Measurements from ENCODE around the gene CXADR. TPM values are rescaled to one million over a fixed set of nuclear protein-coding genes. Genes with fewer than 3 reads are reported as not detected.

Gene CXADR
- total RNA-seq, 4 donors from 2014 or later, result 87.7 to 123 (median 112) TPM

DNA sequence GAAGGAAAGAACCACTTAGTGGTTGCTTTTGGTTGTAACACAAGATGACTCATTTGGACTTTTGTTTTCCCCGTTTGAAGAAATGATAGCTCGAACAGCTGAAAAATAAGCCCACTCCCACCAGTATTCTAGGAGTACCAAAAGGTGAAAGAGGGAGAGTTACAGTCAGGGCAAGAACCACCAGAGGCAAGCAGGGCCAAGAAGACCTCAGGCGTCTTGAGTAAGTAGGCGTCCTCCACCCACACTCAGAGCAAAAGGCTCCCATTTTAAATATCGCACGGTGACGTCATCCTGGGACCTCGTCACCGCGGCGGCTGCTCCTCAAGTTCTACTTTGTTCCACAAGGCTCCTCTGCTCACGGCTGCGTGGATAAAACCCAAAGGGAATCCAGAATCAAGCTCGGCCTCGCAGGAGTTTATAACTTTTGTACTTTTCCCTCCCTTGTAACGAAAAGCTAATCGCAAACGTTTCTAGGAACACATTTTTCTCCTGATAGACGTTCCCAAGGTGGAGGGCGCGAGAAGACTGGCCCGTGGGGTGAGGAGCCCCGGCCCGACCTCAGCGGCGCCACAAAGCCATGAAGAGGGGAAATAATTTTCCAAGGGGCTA is 98.7 kb downstream of the CXADR start:
- Histone ChIP-seq H3K4me3 (peak overlapping the region; percentile 98), H3K27ac (peak overlapping the region; percentile 97), H3K4me1 (peaks cover 31% of the 10 kb centered on the region), H3K36me3 (no peaks in the 10 kb centered on the region), H3K9me3 (no peaks in the 10 kb centered on the region), H3K27me3 (no peaks in the 10 kb centered on the region)
- TF ChIP-seq EP300 (IDR thresholded peaks at IDR 0.05) (no peak), POLR2AphosphoS5 (IDR thresholded peaks at IDR 0.05) (peak in 2 of 3 donors; percentile 33 to 54), POLR2A (IDR thresholded peaks at IDR 0.05) (peak in 1 of 2 donors; percentile 54)
- TF ChIP-seq, protein P1, sequence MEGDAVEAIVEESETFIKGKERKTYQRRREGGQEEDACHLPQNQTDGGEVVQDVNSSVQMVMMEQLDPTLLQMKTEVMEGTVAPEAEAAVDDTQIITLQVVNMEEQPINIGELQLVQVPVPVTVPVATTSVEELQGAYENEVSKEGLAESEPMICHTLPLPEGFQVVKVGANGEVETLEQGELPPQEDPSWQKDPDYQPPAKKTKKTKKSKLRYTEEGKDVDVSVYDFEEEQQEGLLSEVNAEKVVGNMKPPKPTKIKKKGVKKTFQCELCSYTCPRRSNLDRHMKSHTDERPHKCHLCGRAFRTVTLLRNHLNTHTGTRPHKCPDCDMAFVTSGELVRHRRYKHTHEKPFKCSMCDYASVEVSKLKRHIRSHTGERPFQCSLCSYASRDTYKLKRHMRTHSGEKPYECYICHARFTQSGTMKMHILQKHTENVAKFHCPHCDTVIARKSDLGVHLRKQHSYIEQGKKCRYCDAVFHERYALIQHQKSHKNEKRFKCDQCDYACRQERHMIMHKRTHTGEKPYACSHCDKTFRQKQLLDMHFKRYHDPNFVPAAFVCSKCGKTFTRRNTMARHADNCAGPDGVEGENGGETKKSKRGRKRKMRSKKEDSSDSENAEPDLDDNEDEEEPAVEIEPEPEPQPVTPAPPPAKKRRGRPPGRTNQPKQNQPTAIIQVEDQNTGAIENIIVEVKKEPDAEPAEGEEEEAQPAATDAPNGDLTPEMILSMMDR (IDR thresholded peaks at IDR 0.05), result no peak
- peak; percentile 91 to 93 for DNase-seq (ENCODE audit: low spot score in 2 of 2)
- 0% methylated on average over 18 of the region's 26 CpGs for WGBS

GRCh38 chr21:17612023-17612564 is 99.3 kb downstream of the CXADR start:
- TF ChIP-seq POLR2A (IDR thresholded peaks at IDR 0.05) (no peak), EP300 (IDR thresholded peaks at IDR 0.05) (no peak)
- Histone ChIP-seq H3K9me3 (no peaks in the 10 kb centered on the region), H3K36me3 (no peaks in the 10 kb centered on the region), H3K4me3 (peak overlapping the region; percentile 98), H3K27me3 (no peaks in the 10 kb centered on the region), H3K4me1 (peaks cover 31% of the 10 kb centered on the region), H3K27ac (peak overlapping the region; percentile 97)
- 5% methylated on average over 4 of the region's 50 CpGs for WGBS
- peak; percentile 76 to 83 for DNase-seq (ENCODE audit: low spot score in 2 of 2)

DNA sequence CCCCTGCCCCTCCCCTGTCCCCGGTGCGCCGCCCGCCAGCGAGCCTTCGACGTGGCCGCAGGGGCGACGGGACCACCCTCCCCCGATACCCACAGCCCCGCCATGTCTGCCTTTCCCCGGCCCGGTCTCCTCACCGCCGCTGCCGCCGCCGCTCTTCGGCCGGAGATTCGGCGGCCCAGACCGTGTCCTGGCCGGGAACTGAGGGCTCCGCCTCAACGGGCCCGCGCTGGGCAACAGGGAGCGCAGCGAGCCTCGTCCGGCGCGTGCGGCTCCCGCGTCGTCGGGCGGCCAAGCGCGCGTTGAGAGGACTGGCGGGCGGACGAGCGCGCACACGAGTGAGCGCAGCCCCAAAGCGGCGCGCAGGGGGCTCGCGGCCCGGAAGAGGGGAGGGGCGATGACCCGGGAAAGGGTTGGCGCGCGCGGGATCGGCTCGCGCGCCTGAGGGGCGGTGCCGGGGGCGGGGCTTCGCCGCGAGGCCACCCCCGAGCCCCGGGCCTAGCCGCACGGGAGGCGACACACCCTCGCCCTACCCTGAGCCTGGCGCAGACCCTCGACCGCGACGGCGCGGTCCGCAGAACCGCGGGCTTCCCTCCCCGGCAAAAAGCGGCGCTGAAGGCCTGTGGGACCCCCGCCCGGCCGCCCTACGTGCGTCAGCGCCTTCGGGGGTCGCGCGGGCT is 99.9 kb downstream of the CXADR start, which contains the start of gene BTG3:
BTG3 (minus strand) TSS at position 337 of the 677 bp plus-strand sequence. CDS start 3,757 bp downstream, outside the sequence.
- Histone ChIP-seq H3K27me3 (no peaks in the 10 kb centered on the region), H3K4me1 (peaks cover 31% of the 10 kb centered on the region), H3K27ac (peak within 1 kb of the TSS; percentile 97), H3K4me3 (peak within 1 kb of the TSS; percentile 98), H3K36me3 (no peaks in the 10 kb centered on the region), H3K9me3 (no peaks in the 10 kb centered on the region)
- peak; percentile 79 to 81 for DNase-seq (ENCODE audit: low spot score in 2 of 2)
- TF ChIP-seq POLR2A (IDR thresholded peaks at IDR 0.05) (peak; percentile 74 to 97), POLR2AphosphoS5 (IDR thresholded peaks at IDR 0.05) (peak; percentile 56 to 90 (median 74))
- TF ChIP-seq, protein P1 (IDR thresholded peaks at IDR 0.05), result no peak
- WGBS, result 4% methylated on average over 33 of the region's 102 CpGs

GRCh38 chr21:17613242-17613676 is 100.4 kb downstream of the CXADR start:
- peak in 1 of 2 donors; percentile 77 for DNase-seq (ENCODE audit: low spot score in 2 of 2)
- peak overlapping the region; percentile 98 for H3K4me3 ChIP-seq
- peak overlapping the region; percentile 97 for H3K27ac ChIP-seq
- 23% methylated on average over 13 of the region's 16 CpGs for WGBS
- H3K9me3 ChIP-seq, result no peaks in the 10 kb centered on the region
- no peak for TF ChIP-seq POLR2AphosphoS5 (IDR thresholded peaks at IDR 0.05)
- TF ChIP-seq, protein P1 (IDR thresholded peaks at IDR 0.05), result no peak
- TF ChIP-seq EP300 (IDR thresholded peaks at IDR 0.05), result no peak
- TF ChIP-seq POLR2A (IDR thresholded peaks at IDR 0.05), result no peak
- H3K27me3 ChIP-seq, result no peaks in the 10 kb centered on the region
- peaks cover 26% of the 10 kb centered on the region for H3K4me1 ChIP-seq
- no peaks in the 10 kb centered on the region for H3K36me3 ChIP-seq

- no peaks in the 10 kb centered on the region for H3K27me3 ChIP-seq
- H3K4me3 ChIP-seq, result no peak overlapping the region
- peaks cover 6% of the 10 kb centered on the region for H3K4me1 ChIP-seq
- TF ChIP-seq POLR2A (IDR thresholded peaks at IDR 0.05) (no peak), POLR2AphosphoS5 (IDR thresholded peaks at IDR 0.05) (no peak), EP300 (IDR thresholded peaks at IDR 0.05) (no peak)
- TF ChIP-seq, protein P1 (IDR thresholded peaks at IDR 0.05), result no peak
- H3K27ac ChIP-seq, result no peak overlapping the region
- no peaks in the 10 kb centered on the region for H3K36me3 ChIP-seq
- no peak for DNase-seq (ENCODE audit: low spot score in 2 of 2)
- 81% methylated on average over 1 of the region's 1 CpG for WGBS
- H3K9me3 ChIP-seq, result no peaks in the 10 kb centered on the region
Measured at GRCh38 chr21:17616831-17617230, 104.0 kb downstream of the CXADR start.

Data from suprapubic skin (tissue), 4 donors.